Prostate gland (tissue), 2 donors: ENCODE results near the gene EFCAB5. TPM values are rescaled to one million over a fixed set of nuclear protein-coding genes. Genes with fewer than 3 reads are reported as not detected.
A peak's percentile ranks its signal among the peaks of the same experiment; 100 is the strongest.

Experiments
- DNase-seq: peaks from one replicate; pipeline ENCODE4 v3.0.0-alpha.2; 2019; ENCODE audit warnings: low spot score
- H3K27ac ChIP-seq, 2 donors: fragments of 200-600 bp; sonication (generic); 2 replicates each; pipeline ENCODE4 v1.5.1; 2017 to 2019
- H3K27me3 ChIP-seq: fragments of 200-600 bp; sonication (generic); replicated peaks from 2 replicates; pipeline ENCODE4 v1.5.1; 2019; ENCODE audit not compliant: insufficient read depth
- H3K36me3 ChIP-seq, 2 donors: fragments of 200-600 bp; sonication (generic); 1 replicate in 1 of 2; 2 replicates in 1 of 2; pipeline versions ENCODE4 v1.5.1 to v1.8.1; 2017 to 2019
- H3K4me1 ChIP-seq: fragments of 200-600 bp; sonication (generic); replicated peaks from 2 replicates; pipeline ENCODE4 v1.5.1; 2019
- H3K4me3 ChIP-seq, 2 donors: fragments of 200-600 bp; sonication (generic); 2 replicates each; pipeline ENCODE4 v1.5.1; 2017 to 2019
- H3K9me3 ChIP-seq: fragments of 200-600 bp; sonication (generic); 2 replicates; pipeline ENCODE4 v1.5.1; 2017
- CTCF ChIP-seq, 4 experiments: fragments of 200-600 bp in 2 of 4; fragments of 450-650 bp in 2 of 4; sonication (generic) in 2 of 4; IDR thresholded peaks; 1 replicate in 3 of 4; 2 replicates in 1 of 4; pipeline ENCODE4 v1.5.1; 2016 to 2019; ENCODE audit warnings: antibody characterized with exemption in 4 of 4, mild to moderate bottlenecking in 2 of 4, moderate library complexity in 2 of 4
- POLR2A ChIP-seq: fragments of 450-650 bp; IDR thresholded peaks from one replicate; pipeline ENCODE4 v1.6.1; 2016; ENCODE audit warnings: antibody characterized with exemption, mild to moderate bottlenecking
- POLR2AphosphoS5 ChIP-seq: sonication (generic); formaldehyde crosslinking; IDR thresholded peaks from one replicate; pipeline ENCODE4 v1.6.1; 2017; ENCODE audit warnings: antibody characterized with exemption
- WGBS: methylation state at CpG from one replicate; pipeline ENCODE4 v1.1.5; 2018; 5-methylcytosine and 5-hydroxymethylcytosine counted together
- intact Hi-C: fragments of 100-400 bp; cut with DNase I; formaldehyde crosslinking; loops from one replicate; pipeline ENCODE4 v1.14.2; 2022
- total RNA-seq, 2 donors: library from RNA; depleted of rRNA; stranded (reverse); fragments of >200 nt; gene quantifications; one replicate each; pipeline ENCODE4 v1.1.0, GENCODE V29; 2016

The EFCAB5 gene
- total RNA-seq, 2 donors from 2014 or later: 0.57 TPM; not detected in 1

- intact Hi-C loops: loop anchor here (10.0 kb wide), 1 partner anchor 517 kb away; the partner anchor contains the start of gene GIT1
- TF ChIP-seq POLR2AphosphoS5 (no peak), POLR2A (no peak)
- Histone ChIP-seq H3K36me3 (no peaks in the 10 kb centered on the region), H3K27ac (no peak overlapping the region), H3K27me3 (no peaks in the 10 kb centered on the region), H3K4me1 (no peaks in the 10 kb centered on the region), H3K9me3 (no peaks in the 10 kb centered on the region), H3K4me3 (no peak overlapping the region)
- no peak for DNase-seq
- WGBS: 51% methylated on average over 4 of the region's 4 CpGs
Observed at GRCh38 chr17:30101686-30102390, 160.4 kb downstream of the EFCAB5 start.

GRCh38 chr17:30103921-30104320 lies 162.5 kb downstream of the EFCAB5 start:
- Histone ChIP-seq H3K27me3 (no peaks in the 10 kb centered on the region), H3K27ac (no peak overlapping the region), H3K4me3 (no peak overlapping the region), H3K4me1 (no peaks in the 10 kb centered on the region), H3K36me3 (no peaks in the 10 kb centered on the region), H3K9me3 (no peaks in the 10 kb centered on the region)
- DNase-seq: no peak
- 100% methylated on average over 1 of the region's 1 CpG for WGBS
- TF ChIP-seq CTCF (IDR thresholded peaks at IDR 0.05) (no peak), POLR2A (no peak), POLR2AphosphoS5 (no peak)
- intact Hi-C loops: loop anchor here (10.0 kb wide), 1 partner anchor 519 kb away; the partner anchor contains the start of gene GIT1

- Histone ChIP-seq H3K9me3 (no peaks in the 10 kb centered on the region), H3K27me3 (no peaks in the 10 kb centered on the region), H3K27ac (no peak overlapping the region), H3K4me3 (peak overlapping the region; percentile 4 to 19), H3K4me1 (no peaks in the 10 kb centered on the region), H3K36me3 (no peaks in the 10 kb centered on the region)
- TF ChIP-seq POLR2A (no peak), POLR2AphosphoS5 (peak; percentile 39), CTCF (IDR thresholded peaks at IDR 0.05) (peak; percentile 38 to 79 (median 74))
- intact Hi-C loops: loop anchor here (10.0 kb wide), 1 partner anchor 520 kb away; the partner anchor contains the start of gene GIT1
- peak; percentile 63 for DNase-seq
- 24% methylated on average over 29 of the region's 29 CpGs for whole genome bisulfite sequencing
Observed at GRCh38 chr17:30104575-30105339, 163.3 kb downstream of the EFCAB5 start.

GRCh38 chr17:30112794-30113193 lies 171.4 kb downstream of the EFCAB5 start:
- Histone ChIP-seq H3K27ac (no peak overlapping the region), H3K4me1 (no peaks in the 10 kb centered on the region), H3K9me3 (no peaks in the 10 kb centered on the region), H3K36me3 (no peaks in the 10 kb centered on the region), H3K27me3 (no peaks in the 10 kb centered on the region), H3K4me3 (no peak overlapping the region)
- intact Hi-C loops: no loop called here
- TF ChIP-seq POLR2AphosphoS5: no peak
- TF ChIP-seq POLR2A: no peak
- no peak for TF ChIP-seq CTCF (IDR thresholded peaks at IDR 0.05)
- no peak for DNase-seq

GRCh38 chr17:30113213-30113612 lies 171.8 kb downstream of the EFCAB5 start:
- TF ChIP-seq POLR2A: no peak
- TF ChIP-seq POLR2AphosphoS5: peak; percentile 11
- H3K27me3 ChIP-seq: no peaks in the 10 kb centered on the region

More at GRCh38 chr17:30113213-30113612, 171.8 kb downstream of the EFCAB5 start:
- intact Hi-C loops: no loop called here
- Histone ChIP-seq H3K9me3 (no peaks in the 10 kb centered on the region), H3K4me1 (no peaks in the 10 kb centered on the region), H3K27ac (no peak overlapping the region), H3K4me3 (no peak overlapping the region), H3K36me3 (no peaks in the 10 kb centered on the region)
- DNase-seq: peak; percentile 19
